HG03432 (cell line): ENCODE data around the gene HNRNPR.
"Not testable (repeated sequence)": the region's sequence is repeated elsewhere in the genome, so short reads cannot be mapped to it uniquely, and the experiment has no call there.

Experiments used
- ATAC-seq: cut with Tn5 transposase; IDR thresholded peaks from one replicate; pipeline ENCODE4 v1.9.1; 2021; ENCODE audit warnings: mild to moderate bottlenecking, moderate library complexity; ENCODE audit not compliant: unreplicated experiment

Gene HNRNPR

DNA sequence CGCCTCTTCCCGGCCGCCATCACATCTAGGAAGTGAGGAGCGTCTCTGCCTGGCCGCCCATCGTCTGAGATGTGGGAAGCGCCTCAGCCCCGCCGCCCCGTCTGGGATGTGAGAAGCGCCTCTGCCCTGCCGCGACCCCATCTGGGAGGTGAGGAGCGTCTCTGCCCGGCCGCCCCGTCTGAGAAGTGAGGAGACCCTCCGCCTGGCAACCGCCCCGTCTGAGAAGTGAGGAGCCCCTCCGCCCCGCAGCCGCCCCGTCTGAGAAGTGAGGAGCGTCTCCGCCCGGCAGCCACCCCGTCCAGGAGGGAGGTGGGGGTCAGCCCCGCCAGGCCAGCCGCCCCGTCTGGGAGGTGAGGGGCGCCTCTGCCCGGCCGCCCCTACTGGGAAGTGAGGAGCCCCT is 86.7 kb downstream of the HNRNPR start:
- ATAC-seq: not testable (repeated sequence)
